GM12878 (cell line): Measurements from ENCODE around the gene OGFOD2.

Experiments
- MXI1 ChIP-seq: fragments of 150-350 bp; IDR thresholded peaks from 2 replicates; pipeline ENCODE4 v1.6.1; 2011; ENCODE audit warnings: low read depth, mild to moderate bottlenecking, inconsistent platforms, low read length, improper control_type of control experiment
- TF ChIP-seq, protein P1 (sequence below), 3 experiments: IDR thresholded peaks in 2 of 3; conservative IDR thresholded peaks in 1 of 3; 2 replicates each; pipeline ENCODE4 v1.5.1; 2011; ENCODE audit warnings: low read depth in 3 of 3, low read length in 3 of 3, mild to moderate bottlenecking in 3 of 3, control low read depth in 2 of 3, moderate library complexity in 2 of 3, inconsistent platforms in 1 of 3, mixed read lengths in 1 of 3; ENCODE audit not compliant: control insufficient read depth in 2 of 3, insufficient read depth in 1 of 3; ENCODE audit errors: extremely low read depth in 1 of 3

DNA sequence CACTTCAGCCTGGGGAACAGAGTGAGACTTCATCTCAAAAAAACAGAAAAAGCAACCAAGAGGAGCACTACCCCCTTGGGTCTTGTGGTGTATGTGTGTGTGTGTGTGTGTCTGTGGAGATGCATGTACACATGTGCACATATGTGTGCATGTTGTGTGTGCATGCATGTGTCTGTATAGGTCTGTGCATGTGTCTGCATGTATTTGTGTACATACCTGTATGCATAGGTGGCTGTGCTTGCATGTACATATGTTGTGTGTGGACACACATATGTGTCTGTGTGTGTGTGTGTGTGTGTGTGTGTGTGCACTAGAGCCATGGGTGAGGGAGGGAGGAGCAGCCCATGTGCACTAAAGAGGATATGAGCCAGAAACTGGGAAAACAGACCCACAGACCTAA, 54.5 kb downstream of the OGFOD2 start:
- TF ChIP-seq, protein P1, sequence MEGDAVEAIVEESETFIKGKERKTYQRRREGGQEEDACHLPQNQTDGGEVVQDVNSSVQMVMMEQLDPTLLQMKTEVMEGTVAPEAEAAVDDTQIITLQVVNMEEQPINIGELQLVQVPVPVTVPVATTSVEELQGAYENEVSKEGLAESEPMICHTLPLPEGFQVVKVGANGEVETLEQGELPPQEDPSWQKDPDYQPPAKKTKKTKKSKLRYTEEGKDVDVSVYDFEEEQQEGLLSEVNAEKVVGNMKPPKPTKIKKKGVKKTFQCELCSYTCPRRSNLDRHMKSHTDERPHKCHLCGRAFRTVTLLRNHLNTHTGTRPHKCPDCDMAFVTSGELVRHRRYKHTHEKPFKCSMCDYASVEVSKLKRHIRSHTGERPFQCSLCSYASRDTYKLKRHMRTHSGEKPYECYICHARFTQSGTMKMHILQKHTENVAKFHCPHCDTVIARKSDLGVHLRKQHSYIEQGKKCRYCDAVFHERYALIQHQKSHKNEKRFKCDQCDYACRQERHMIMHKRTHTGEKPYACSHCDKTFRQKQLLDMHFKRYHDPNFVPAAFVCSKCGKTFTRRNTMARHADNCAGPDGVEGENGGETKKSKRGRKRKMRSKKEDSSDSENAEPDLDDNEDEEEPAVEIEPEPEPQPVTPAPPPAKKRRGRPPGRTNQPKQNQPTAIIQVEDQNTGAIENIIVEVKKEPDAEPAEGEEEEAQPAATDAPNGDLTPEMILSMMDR (IDR thresholded peaks at IDR 0.05 in 2 of 3, conservative IDR thresholded peaks at IDR 0.05 in 1 of 3; ENCODE audit: control insufficient read depth in 2 of 3, extremely low read depth in 1 of 3, insufficient read depth in 1 of 3, low read depth in 3 of 3, low read length in 3 of 3): no peak
- TF ChIP-seq MXI1: no peak
